HG03025 (cell line): ENCODE measurements around the gene ABCC6.

Experiments used
- ATAC-seq: cut with Tn5 transposase; IDR thresholded peaks from one replicate; pipeline ENCODE4 v1.9.1; 2021; ENCODE audit warnings: mild to moderate bottlenecking, moderate library complexity; ENCODE audit not compliant: unreplicated experiment, low FRiP score

Gene ABCC6

DNA sequence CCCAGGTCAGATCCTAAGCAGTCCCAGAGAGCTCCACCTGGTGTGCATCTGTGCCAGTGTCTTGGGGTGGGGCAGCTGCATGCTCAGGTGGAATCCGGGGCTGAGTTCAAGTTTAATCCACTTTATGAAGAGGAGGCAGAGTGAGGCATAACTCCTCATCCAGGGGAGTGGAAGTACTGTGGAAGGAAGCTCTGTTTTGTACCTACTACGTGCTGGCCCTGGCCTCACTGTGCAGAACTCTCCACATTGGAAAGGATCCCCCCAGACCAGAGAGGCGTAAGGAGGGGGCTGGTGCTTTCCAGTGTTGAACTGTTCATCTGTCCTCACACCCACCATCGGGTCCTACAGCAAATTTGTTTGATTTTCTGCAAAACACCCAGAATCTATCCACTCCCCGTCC, 78.0 kb downstream of the ABCC6 start:
- ATAC-seq = no peak

DNA sequence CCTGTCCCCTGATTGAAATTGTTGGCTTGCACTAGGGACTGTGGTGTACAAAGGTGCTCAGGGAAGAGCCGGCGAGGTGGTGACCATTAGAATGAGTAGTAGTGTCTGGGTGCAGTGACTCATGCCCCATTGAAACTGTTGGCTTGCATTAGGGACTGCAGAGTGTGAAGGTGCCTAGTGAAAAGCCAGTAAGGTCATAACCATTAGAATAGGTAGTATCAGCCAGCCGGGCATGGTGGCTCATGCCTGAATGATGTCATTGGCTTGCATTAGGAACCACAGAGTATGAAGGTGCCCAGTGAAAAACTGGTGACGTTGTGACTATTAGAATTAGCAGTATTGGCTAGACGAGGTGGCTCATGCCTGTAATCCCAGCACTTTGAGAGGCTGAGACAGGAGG, 78.9 kb downstream of the ABCC6 start:
- no peak for ATAC-seq

DNA sequence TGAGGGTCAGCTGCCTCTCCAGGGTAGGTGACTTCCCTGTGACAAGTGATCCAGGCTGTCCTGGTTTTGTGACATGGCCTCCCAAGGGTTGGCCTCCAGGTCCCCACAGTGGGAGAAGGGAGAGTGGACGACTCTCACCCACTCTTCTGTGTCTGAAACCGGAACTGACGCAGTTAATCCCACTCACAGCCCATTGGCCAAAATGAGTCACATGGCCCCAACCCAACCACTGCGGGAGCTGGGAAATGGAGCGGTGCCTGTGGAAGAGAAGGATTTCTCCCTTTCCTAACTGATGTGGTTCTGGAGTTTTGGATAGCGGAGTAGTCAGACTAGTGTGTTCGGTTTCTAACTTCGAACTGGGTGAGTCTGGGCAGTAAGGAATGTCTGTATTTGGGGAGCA, 79.4 kb downstream of the ABCC6 start:
- ATAC-seq = no peak

DNA sequence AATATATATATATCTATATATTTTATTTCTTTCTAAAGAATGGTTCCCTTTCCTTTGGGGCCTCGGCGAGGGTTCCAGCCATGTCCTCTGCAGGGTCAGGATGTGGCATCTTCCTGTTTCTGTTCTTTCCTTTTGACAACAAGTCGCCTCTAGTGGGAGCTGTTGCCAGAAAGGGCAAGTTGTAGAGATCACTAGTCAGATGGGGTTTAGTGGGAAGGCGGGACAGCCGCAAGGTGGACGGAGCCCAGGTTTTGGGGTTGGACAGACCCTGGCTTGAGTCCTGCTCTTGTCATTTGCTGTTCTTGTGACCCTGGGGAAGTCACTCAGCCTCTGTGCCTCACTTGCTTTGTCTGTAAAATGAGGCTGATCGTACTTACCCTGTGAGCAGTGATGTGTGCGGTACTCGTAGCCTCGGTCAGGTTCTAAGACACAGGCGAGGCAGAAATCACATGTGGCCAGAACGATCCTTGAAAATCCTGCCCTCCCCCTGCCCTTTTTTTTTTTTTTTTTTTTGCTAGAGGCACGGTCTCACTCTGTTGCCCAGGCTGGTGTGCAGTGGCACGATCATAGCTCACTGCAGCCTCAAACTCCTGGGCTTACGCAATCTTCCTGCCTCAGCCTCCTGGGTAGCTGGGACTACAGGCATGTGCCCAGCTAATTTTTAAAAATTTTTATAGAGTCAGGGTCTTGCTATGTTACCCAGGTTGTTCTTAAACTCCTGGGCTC, 80.1 kb downstream of the ABCC6 start:
- no peak for ATAC-seq

DNA sequence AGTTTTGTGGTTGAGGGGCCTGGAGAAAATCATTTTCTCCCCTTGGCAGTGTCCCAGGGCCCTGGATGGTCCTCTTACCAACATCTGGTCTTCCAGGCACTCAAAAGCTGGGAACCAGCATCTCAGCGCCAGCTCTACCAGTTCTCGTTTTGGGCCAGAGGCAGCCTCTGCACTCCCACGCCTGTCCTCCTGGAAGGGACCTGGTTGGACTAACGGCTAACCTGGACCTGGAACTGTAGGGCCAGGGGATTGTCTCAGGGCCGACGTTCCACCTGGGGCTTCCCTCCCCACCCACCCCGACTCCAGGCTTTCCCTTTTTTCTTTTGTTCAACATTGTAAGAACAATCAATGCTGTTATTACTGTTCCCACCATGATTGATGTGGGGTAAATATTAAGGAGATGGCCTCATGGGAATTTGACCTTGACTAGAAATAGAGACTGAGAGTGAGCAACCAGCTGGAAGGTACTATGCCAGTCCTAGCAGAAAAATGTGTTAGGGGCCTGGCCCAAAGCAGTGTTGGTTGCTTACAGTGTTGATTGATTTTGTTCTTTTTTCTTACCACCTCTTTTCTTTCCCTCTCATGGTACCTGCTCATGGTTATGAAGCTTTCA, 81.4 kb downstream of the ABCC6 start:
- ATAC-seq = no peak

DNA sequence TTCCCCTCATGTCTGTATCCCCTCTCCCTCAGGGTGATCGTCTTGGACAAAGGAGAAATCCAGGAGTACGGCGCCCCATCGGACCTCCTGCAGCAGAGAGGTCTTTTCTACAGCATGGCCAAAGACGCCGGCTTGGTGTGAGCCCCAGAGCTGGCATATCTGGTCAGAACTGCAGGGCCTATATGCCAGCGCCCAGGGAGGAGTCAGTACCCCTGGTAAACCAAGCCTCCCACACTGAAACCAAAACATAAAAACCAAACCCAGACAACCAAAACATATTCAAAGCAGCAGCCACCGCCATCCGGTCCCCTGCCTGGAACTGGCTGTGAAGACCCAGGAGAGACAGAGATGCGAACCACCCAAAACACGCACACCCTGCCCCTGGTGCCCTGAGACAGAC, 82.2 kb downstream of the ABCC6 start:
- no peak for ATAC-seq

DNA sequence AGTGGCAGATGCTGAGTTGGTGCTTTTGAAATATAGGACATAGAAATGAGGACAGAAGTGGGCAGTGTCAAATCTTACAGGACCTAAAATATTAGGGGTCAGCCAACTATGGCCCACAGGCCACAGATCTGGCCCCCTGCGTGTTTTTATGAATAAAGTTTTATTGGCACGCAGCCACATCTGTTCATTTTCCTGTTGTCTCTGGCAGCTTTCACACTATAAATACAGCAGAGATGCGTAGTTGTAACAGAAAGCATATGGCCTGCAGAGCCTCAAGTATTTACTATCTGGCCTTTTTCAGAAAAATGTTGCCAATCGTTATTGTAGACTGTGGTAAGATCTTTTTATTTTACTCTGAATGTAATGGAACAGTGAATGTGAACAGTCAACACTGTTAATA, 82.8 kb downstream of the ABCC6 start:
- no peak for ATAC-seq

DNA sequence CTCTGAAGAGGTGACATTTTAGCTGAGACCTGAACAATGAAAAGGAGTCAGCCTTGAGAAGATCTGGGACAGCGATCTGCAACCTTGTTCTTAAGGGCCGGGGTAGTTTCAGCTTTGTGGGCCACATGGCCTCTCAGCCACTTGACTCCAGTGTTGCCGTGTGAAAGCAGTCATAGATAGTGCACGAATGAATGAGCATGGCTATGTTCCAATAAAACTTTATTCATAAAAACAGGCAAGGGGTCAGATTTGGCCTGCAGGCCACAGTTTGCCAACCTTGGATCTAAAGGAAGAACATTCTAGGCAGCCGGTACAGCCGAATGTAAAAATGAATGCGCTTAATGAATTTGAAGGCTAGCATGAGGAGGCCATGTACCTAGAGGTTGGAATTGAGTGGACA, 83.5 kb downstream of the ABCC6 start:
- no peak for ATAC-seq

DNA sequence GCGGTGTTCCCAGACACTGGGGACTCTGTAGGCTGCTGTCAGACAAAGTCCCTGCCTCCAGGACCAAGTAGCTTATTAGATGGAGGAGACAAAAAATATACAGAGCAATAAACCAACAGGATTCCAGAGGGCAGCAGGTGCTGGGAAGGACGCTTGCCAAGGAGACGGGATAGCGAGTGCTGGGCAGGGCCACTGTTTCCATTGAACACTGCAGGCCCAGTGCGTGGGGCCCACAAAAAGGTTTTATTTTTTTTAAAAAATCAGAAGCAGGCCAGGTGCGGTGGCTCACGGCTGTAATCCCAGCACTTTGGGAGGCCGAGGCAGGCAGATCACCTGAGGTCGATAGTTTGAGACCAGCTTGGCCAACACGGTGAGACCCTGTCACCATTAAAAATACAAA, 84.2 kb downstream of the ABCC6 start:
- ATAC-seq = no peak

DNA sequence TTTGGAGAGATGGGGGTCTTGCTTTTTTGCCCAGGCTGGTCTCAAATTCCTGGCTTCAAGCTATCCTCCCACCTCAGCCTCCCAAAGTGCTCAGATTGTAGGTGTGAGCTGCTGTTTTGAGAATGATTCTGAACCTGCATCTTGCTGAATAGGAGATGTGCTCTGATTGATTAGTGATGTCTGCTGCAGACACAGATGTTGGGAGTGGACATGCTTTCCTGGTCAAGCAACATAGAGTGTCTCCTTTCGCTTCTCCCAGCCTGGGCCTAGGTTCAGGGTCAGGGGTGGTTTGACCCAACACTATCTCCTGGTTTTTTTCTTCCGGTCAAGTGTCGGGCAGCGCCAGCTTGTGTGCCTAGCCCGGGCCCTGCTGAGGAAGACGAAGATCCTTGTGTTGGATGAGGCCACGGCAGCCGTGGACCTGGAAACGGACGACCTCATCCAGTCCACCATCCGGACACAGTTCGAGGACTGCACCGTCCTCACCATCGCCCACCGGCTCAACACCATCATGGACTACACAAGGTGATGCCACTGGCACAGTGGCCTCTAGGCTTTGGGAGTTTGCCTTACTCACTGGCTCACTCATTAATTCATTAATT, 85.2 kb downstream of the ABCC6 start:
- no peak for ATAC-seq

DNA sequence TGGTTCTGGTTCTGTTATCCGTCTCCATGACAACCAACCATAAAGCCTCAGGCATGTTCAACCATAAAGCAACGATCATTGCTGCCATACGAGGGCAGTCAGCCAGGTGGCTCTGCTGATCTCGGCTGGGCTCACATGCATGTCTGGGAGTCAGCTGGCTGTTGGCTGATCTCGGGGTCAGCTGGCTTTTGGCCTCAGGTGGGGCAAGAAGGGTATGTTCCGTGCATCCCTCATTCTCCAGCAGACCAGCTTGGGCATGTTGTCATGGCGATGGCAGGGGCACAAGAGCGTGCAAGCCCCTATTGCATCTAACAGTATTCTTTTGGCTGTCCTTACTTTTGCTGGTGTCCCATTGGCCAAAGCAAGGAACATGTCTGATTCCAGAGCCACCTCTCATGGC, 86.2 kb downstream of the ABCC6 start:
- ATAC-seq = no peak

DNA sequence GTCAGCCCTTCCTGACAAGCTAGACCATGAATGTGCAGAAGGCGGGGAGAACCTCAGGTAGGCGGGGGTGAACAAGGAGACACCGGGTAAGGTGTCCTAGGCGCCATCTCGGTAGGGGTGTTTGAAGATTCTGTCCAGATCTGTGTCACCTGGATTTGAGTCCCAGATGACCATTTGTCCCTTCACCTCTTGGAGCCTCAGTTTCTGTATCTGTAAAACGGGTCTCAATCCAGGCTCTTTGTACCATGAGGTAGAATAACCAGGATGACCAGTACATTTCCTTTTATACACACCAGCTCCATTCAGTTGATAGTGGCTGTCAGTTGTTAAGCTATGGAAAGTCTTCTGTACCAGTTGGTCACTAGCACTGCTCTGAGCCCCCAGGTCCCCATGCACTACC, 86.7 kb downstream of the ABCC6 start:
- ATAC-seq = no peak

DNA sequence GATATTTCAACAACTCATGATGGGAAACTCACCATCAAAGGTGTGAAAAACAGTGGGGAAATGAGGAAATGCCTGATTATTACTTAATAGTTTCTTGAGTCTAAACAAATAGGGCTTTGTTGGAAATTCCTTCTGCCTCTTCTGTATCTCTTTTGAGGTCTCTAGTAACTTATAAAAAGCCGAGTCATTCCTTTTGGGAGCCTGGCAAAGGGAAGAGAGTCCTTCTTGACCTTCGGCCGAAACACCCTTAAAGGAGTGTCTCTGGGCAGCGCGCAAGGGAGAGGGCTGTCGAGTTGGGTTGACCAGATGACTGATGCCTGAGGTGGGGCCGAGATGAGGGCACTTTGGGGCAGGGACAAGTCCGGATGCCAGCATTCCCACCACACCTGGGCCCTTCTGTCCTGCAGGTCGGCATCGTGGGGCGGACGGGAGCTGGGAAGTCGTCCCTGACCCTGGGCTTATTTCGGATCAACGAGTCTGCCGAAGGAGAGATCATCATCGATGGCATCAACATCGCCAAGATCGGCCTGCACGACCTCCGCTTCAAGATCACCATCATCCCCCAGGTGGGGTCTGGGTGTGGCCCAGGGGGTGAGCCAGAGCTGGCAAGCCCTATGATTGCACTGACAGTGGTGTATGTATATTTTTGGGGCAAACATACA, 89.2 kb downstream of the ABCC6 start:
- ATAC-seq = no peak

DNA sequence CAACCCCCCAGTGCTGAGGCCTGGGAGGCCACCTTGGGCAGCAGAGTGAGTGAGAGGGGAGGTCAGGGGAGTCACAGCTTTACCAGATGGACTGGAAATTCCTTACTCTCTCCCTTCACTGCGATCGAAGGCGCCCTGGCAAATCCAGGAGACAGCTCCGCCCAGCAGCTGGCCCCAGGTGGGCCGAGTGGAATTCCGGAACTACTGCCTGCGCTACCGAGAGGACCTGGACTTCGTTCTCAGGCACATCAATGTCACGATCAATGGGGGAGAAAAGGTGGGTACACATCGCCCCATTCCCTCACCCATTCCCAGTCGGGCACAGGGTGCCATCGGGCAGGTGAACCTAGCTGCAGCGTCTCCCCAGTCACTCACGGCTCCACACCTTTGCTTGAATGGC, 91.6 kb downstream of the ABCC6 start:
- ATAC-seq = no peak

DNA sequence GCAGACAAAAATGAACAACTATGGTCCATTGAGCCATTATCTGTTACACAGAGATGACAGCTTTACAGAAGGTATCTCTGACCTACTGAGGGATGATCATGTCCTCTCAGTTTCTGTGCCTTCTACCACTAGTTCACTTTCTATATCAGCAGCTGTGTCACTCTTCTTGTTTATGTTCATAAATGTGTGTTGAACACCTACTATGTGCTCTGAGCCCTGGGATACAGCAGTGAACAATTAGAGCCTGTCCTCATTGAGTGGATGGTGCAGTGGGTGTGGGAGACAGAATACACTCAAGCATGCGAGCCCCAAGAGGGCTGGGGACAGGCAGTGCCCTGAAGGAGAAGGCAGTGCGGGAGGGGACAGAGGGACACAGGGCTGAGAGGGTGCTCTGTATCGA, 92.1 kb downstream of the ABCC6 start:
- no peak for ATAC-seq

DNA sequence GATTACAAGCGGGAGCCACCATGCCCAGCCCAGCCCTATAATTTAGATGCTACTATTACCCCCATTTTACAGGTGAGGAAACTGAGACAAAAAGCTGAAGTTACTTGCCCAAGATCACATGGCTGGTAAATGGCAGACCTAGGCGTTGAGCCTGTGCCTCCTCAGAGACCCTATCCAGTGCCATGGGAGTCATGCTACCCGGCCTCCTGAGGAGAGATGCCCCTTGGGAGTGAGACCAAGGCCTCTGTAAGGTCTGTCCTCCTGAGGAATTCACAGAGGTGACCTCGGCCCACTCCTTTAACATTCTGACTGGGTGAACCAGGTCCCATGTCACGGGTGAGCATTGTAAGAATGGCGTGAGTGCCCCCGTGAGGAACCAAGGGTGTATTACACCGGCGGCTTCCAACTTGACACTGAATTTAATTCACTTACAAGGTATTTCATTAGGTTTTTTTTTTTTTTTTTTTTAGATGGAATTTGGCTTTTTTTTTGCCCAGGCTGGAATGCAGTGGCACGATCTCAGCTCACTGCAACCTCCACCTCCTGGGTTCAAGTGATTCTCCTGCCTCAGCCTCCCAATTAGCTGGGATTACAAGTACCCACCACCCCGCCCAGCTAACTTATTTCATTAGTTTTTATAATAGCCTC, 95.7 kb downstream of the ABCC6 start:
- ATAC-seq = no peak

DNA sequence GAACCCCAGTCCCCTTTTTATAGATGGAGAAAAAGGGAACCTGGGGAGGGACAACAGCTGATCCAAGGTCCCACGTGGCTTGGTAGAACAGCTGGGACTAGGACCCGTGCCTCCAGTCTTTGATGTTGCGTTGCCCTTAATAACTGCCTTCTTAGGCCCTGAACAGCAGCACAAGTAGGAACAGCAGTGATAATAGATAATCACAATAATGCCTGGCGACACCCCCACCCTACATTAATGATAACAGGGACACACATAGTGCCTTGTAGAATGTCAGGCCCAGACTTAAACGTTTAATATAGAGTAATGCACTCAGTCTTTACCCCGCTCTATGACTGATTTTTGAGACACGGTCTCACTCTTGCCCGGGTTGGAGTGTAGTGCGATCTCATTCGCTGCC, 96.4 kb downstream of the ABCC6 start:
- no peak for ATAC-seq

DNA sequence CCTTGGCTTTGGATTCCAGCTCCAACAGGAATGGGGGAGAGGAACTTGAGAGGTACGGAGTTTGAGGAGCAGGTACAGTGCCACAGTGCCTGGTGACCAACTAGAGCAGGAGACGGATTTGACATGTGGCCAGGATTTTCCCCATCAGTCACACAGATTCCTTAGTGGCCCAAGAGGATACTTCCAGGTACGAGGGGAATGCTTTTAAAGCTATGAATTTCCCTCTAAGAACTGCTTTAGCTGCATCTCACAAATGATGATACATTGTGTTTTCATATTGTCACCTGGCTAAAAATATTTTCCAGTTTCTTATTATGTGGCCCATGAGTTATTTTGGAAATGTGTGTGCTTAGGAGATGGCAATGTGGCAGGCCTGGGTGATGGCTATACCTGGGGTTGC, 98.3 kb downstream of the ABCC6 start:
- ATAC-seq = no peak

DNA sequence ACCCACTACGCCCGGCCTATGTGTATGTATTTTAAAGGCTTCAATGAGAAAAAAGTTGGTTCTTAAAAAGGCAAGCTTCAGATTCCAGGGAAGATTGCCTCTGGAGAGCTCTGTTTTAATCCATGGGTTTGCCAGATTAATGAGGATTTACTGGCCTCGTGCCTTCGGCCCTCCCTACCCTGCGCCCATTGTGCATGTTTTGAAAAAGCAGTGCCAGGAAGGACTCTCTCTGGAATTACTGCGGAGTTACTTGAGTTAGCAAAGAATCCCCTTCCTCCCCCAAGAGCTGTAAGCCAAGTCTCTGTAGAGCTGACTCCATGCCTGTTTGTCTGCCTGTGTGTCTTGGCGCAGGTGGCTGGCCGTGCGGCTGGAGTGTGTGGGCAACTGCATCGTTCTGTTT, 98.9 kb downstream of the ABCC6 start:
- ATAC-seq = no peak

DNA sequence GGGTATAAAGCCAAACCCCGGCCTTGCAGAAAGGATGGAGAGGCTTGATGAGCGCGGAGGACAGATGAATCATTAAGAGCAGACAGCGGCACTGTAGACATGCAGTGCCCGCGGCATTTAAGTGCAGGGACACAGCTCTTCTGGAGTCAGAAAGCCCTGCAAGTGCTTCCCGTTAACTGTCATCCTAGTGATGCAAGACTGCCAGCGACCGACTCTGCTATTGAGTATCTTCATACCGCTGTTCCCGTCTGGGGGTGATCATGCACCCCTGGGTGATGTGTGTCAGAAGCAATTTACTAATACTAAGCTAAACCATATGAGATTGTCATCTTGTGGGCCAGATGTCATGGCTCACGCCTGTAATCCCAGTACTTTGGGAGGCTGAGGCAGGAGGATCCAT, 101.0 kb downstream of the ABCC6 start:
- ATAC-seq = no peak

DNA sequence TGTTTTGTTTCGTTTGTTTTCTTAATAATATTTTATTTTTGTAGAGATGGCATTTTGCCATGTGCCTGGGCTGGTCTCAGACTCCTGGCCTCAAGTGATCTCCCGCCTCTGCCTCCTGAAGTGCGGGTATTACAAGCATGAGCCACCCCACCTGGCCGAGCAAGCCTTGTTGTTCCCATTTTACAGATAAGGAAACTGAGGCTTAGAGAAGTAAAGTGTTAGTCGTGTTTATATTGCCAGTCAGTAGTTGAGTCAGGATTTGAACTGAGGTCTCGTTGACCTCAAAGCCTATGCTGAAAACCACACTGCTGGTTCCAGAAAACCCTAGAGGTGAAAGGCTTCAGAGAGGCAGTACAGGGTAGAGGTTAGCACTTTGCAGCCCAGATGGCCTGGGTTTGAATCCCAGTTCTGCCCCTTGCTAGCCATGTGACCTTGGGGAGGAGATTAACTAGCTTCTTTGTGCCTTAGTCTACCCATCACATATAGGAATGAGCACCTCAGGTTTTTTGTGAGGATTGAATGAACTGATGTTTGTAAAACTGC, 102.0 kb downstream of the ABCC6 start:
- ATAC-seq = no peak
